Natural killer cell (primary cell): ENCODE data around the gene PTPRN2. TPM values are rescaled to one million over a fixed set of nuclear protein-coding genes. Genes with fewer than 3 reads are reported as not detected.

ENCODE experiments used
- ATAC-seq, 3 donors: fragments of 150-1000 bp in 2 of 3; fragments of 200-7000 bp in 1 of 3; cut with Tn5 transposase; 1 replicate in 1 of 3; 2 replicates in 2 of 3; pipeline ENCODE4 v1.10.0; 2021; ENCODE audit warnings: mild to moderate bottlenecking in 2 of 3, moderate library complexity in 2 of 3
- DNase-seq, 2 donors: peaks; one replicate each; pipeline versions ENCODE4 v3.0.0 to v3.0.0-alpha.2; 2013 to 2021; ENCODE audit warnings: mixed read lengths in 1 of 2
- H3K27ac ChIP-seq: one replicate; pipeline ENCODE4 v1.5.1; 2013; ENCODE audit warnings: mild to moderate bottlenecking, low read length
- H3K27me3 ChIP-seq: one replicate; pipeline ENCODE4 v1.6.1; 2013; ENCODE audit warnings: low read length; ENCODE audit not compliant: control insufficient read depth, insufficient read depth
- H3K36me3 ChIP-seq: one replicate; pipeline ENCODE4 v1.6.1; 2013; ENCODE audit warnings: low read length; ENCODE audit not compliant: control insufficient read depth, insufficient read depth
- H3K4me1 ChIP-seq: one replicate; pipeline ENCODE4 v1.6.1; 2013; ENCODE audit warnings: low read length; ENCODE audit not compliant: control insufficient read depth, insufficient read depth
- H3K4me3 ChIP-seq: one replicate; pipeline ENCODE4 v1.5.1; 2013; ENCODE audit warnings: low read length
- H3K9me3 ChIP-seq: one replicate; pipeline ENCODE4 v1.6.1; 2013; ENCODE audit warnings: low read length; ENCODE audit not compliant: control insufficient read depth, insufficient read depth
- H3K27ac Mint-ChIP-seq, 2 donors: one replicate each; pipeline ENCODE4 v1.8.0; 2022; ENCODE audit warnings: mild to moderate bottlenecking in 2 of 2, mixed read lengths in 2 of 2, moderate library complexity in 1 of 2
- H3K27me3 Mint-ChIP-seq, 2 donors: one replicate each; pipeline ENCODE4 v1.8.0; 2022; ENCODE audit warnings: low read depth in 2 of 2, mixed read lengths in 2 of 2
- H3K36me3 Mint-ChIP-seq: one replicate; pipeline ENCODE4 v1.8.0; 2022; ENCODE audit warnings: mixed read lengths
- H3K4me1 Mint-ChIP-seq, 2 donors: one replicate each; pipeline ENCODE4 v1.8.0; 2022; ENCODE audit warnings: mixed read lengths in 2 of 2
- H3K4me3 Mint-ChIP-seq: one replicate; pipeline ENCODE4 v1.8.0; 2022; ENCODE audit warnings: mild to moderate bottlenecking, moderate library complexity, mixed read lengths
- H3K9me3 Mint-ChIP-seq, 2 donors: one replicate each; pipeline ENCODE4 v1.8.0; 2022; ENCODE audit warnings: mixed read lengths in 2 of 2
- CTCF ChIP-seq: fragments of 200-600 bp; IDR thresholded peaks from one replicate; pipeline ENCODE4 v1.8.0; 2022; ENCODE audit warnings: antibody characterized with exemption
- WGBS: methylation state at CpG from one replicate; pipeline ENCODE4 v1.1.7; 2013; ENCODE audit warnings: missing lambda C conversion rate; ENCODE audit not compliant: insufficient coverage; 5-methylcytosine and 5-hydroxymethylcytosine counted together
- intact Hi-C: fragments of 100-400 bp; cut with micrococcal nuclease; formaldehyde crosslinking; loops from one replicate; pipeline ENCODE4 v1.14.2; 2022
- total RNA-seq, 4 donors: library from RNA; stranded (reverse); fragments of 120-200 nt in 1 of 4; gene quantifications; one replicate each; pipeline versions ENCODE4 v1.2.3 to v1.2.4, GENCODE V29; 2013 to 2022

The PTPRN2 gene
- total RNA-seq, 3 donors from 2014 or later (not counting 1 experiment from before 2014, with no cell fraction given), result 1.3 to 2.5 (median 1.9) TPM

GRCh38 chr7:158325530-158326381 is 261.9 kb downstream of the PTPRN2 start:
- DNase-seq (no peak), ATAC-seq (no peak)
- H3K4me3 Mint-ChIP-seq, result no peak overlapping the region
- TF ChIP-seq CTCF, result no peak
- peaks cover 10% of the 10 kb centered on the region for H3K9me3 ChIP-seq
- peaks cover 0 to 5% of the 10 kb centered on the region in 2 donors for H3K4me1 Mint-ChIP-seq
- no peaks in the 10 kb centered on the region for H3K27me3 Mint-ChIP-seq
- peaks cover 10 to 11% of the 10 kb centered on the region in 2 donors for H3K9me3 Mint-ChIP-seq
- intact Hi-C loops, result no loop called here
- 63% methylated on average over 27 of the region's 27 CpGs for WGBS
- H3K27me3 ChIP-seq, result no peaks in the 10 kb centered on the region
- no peaks in the 10 kb centered on the region for H3K4me1 ChIP-seq
- no peak overlapping the region for H3K4me3 ChIP-seq
- no peak overlapping the region for H3K27ac ChIP-seq
- no peaks in the 10 kb centered on the region for H3K36me3 Mint-ChIP-seq
- H3K27ac Mint-ChIP-seq, result no peak overlapping the region
- no peaks in the 10 kb centered on the region for H3K36me3 ChIP-seq

GRCh38 chr7:158324397-158325360 is 262.9 kb downstream of the PTPRN2 start:
- Histone ChIP-seq H3K36me3 (no peaks in the 10 kb centered on the region), H3K4me1 (no peaks in the 10 kb centered on the region), H3K4me3 (no peak overlapping the region), H3K27me3 (no peaks in the 10 kb centered on the region), H3K9me3 (peaks cover 8% of the 10 kb centered on the region), H3K27ac (no peak overlapping the region)
- ATAC-seq (no peak), DNase-seq (no peak)
- no peaks in the 10 kb centered on the region for H3K36me3 Mint-ChIP-seq
- H3K9me3 Mint-ChIP-seq, result peaks cover 10% of the 10 kb centered on the region in 2 donors
- intact Hi-C loops, result no loop called here
- no peak for TF ChIP-seq CTCF
- no peaks in the 10 kb centered on the region for H3K4me1 Mint-ChIP-seq
- H3K27me3 Mint-ChIP-seq, result peaks cover 0 to 3% of the 10 kb centered on the region in 2 donors
- no peak overlapping the region for H3K27ac Mint-ChIP-seq
- 91% methylated on average over 17 of the region's 17 CpGs for WGBS
- no peak overlapping the region for H3K4me3 Mint-ChIP-seq

GRCh38 chr7:158323741-158324396 is 263.8 kb downstream of the PTPRN2 start:
- H3K9me3 Mint-ChIP-seq, result peaks cover 10% of the 10 kb centered on the region in 2 donors
- 89% methylated on average over 21 of the region's 21 CpGs for WGBS
- Histone ChIP-seq H3K27ac (no peak overlapping the region), H3K4me1 (no peaks in the 10 kb centered on the region), H3K27me3 (no peaks in the 10 kb centered on the region), H3K9me3 (peaks cover 7% of the 10 kb centered on the region), H3K36me3 (no peaks in the 10 kb centered on the region), H3K4me3 (no peak overlapping the region)
- ATAC-seq (no peak), DNase-seq (no peak)
- no peak overlapping the region for H3K4me3 Mint-ChIP-seq
- intact Hi-C loops, result no loop called here
- no peaks in the 10 kb centered on the region for H3K4me1 Mint-ChIP-seq
- H3K27me3 Mint-ChIP-seq, result peaks cover 0 to 3% of the 10 kb centered on the region in 2 donors
- no peak overlapping the region for H3K27ac Mint-ChIP-seq
- TF ChIP-seq CTCF, result no peak
- no peaks in the 10 kb centered on the region for H3K36me3 Mint-ChIP-seq
